Measurements from ENCODE around the gene MYO9A.

The MYO9A gene

DNA sequence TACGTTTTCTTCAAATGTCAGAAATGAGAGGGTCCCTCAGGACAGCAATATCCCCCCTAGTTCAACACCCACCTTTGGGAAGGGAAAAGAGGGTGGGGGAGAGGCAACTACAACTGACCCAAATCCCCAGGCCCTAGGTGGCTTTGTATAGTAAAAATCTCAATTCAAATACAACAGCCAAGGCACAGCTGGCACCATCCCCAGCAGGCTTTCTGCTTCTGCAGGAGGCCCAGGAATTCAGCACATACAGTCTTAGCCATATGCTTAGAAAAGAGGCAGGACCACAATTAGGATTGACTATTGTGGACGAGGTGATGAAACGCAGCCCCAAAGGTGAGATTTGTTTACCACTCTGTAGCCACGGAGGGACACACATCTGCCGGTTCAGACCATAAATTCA lies 291.8 kb downstream of the MYO9A start:
- no peak for DNase-seq

DNA sequence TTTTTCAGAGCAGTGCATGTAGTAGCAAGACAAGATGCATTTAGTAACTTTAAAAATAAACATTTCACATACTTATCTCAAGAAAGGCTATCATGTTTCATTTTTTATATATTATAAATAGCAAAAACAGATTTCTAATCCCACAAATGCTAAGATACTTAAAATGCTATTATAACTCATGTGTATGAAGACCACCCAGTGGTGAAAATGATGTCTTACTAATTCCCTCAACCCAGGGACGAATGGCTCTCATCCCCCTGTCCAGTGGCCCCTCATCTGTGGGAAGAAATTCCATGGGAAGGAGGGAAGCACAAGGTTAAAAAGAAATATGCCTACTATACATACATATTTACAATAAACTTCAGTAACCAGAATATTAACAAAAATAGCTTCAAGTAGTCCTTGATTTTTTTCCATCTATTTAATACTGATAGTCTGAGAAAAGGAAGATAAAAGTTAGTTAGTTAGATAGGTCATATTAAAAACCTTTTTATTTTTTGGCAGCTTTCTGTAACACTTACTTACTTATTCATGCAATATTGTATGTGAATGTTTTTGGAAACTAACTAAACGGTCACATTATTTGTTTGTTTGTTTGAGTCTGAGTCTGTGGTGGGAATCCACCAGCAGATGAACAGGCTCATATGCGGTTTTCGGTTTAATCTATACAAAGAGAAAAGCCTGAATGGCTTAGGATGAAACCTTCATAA lies 292.8 kb downstream of the MYO9A start:
- no peak for DNase-seq

DNA sequence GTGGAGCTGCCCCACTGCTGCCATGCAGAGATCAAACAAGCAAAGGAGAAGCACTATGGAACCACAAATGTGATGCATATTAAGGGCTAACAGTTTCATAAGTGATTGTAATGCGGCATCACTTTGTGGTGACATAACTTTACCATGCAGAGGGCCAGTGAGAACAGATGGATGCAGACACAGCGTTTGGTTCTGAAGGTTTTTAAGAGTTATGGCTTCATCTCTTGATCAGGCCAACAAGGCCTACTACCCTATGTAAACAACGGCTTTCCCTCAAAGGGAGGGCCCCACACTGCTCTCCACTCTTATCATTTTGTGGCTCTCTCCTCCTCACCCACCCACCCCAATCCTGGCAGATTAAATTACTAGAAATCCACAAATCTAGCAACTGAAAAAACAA lies 294.1 kb downstream of the MYO9A start:
- DNase-seq = no peak

DNA sequence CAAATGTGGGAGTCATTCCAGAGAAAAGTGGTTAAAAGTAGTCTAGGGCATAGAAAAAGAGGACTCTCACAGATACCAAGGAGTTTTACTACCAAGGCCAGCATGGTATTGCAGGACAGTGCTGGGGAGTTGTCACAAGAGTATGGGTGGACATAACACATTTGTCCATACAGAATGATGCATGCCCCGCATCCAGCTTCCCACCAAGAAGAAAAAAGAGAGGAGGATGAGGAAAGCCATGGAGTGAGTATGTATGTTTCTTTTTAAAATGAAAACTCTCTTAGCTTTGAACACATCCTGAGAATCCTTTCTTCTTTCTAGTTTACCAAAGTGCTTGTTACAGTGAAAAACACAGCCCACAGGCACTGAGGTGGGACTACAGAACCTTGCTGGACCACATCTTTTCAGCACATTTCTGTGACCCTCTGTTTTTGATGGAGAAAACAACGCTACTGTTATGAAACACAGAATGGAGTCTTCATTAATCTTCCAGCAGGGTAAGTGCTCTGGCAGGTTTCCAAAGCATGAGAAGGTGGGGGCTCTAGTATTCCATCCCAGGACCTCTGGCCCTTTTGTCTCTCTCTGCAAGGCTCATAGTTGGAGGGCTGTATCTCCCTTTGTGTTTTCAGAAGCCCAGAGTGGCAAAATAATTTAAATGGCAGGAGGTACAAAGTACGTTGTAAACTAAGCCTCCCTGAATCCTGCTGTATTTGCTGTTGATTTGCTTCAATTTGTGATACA lies 294.9 kb downstream of the MYO9A start:
- DNase-seq = no peak

DNA sequence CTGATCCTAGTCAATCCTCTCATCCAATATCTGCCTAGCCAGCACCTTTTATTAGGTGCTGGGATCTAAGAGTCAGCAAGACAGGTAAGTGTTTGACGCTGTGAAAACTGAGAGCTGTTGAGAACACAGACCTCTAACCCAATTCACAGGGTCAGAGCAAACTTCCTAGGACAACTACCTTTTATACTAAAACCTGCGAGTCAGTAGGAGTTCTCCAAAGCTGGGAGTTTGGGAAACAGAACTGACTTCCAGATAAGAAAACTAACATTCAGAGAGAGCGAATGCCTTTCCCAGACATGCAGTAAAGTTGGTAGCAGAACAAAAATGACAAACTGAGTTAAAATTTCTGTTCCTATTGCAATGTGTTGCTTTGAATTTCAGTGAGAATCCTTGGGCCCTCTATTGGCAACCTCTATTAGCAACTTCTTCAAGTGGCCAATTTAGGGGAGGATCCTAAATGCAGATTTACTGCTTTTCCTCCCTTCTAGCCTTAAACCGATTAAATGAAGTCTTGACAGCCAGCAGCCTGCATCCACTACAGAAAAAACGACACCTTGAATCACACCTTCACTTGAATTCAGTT lies 296.3 kb downstream of the MYO9A start:
- DNase-seq = no peak

DNA sequence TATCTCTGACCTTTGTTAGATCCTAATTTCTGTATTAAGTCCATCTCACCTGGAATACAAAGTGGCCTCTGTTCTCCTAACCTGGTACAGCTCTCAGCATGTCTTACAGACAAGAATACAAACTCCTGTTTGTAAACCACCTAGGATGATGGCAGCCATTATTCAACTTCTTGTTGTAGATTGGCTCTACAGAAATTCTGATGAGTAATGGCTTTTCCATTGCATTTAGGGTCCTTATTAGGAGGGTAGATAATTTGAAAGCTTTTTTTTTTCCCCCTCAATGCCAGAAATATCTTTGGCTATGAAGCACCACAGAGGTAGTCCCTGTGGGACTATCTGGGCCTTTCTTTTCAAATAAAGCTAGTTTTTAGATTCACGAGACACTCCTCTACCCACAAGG lies 297.8 kb downstream of the MYO9A start:
- DNase-seq = no peak

DNA sequence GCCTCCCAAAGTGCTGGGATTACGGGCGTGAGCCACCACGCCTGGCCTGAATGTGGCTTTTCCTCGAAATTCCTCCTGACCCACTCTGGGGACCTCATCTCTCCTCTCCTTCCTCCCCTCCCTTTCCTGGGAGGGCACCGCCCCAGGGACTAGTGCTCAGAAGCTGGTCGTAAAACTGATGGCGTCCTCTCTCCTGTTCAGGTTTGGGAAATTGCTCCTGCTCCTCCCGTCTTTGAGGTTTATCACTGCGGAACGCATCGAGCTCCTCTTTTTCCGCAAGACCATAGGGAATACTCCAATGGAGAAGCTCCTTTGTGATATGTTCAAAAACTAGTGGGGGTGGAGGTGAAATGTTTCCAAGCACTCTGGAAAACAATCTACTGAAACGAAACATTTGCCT lies 300.6 kb downstream of the MYO9A start:
- DNase-seq = no peak

DNA sequence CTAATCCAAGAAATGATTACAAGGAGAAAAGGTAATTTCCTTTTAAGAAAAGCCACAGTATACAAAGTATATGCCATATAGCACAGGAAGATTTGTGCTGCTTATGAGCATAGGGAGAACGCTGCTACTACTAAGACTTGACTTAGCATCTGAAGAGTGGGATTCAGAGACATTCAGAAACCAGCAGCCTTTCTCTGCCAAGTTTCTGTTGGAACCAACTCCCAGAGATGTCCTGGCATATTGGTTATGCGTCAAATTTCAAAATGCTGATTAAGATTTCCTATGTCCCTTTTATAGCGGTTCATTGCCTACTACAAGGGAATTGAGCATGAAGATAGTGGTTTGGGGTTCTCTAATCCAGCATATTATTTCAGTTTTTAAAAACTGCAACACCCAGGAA lies 302.6 kb downstream of the MYO9A start:
- no peak for DNase-seq

DNA sequence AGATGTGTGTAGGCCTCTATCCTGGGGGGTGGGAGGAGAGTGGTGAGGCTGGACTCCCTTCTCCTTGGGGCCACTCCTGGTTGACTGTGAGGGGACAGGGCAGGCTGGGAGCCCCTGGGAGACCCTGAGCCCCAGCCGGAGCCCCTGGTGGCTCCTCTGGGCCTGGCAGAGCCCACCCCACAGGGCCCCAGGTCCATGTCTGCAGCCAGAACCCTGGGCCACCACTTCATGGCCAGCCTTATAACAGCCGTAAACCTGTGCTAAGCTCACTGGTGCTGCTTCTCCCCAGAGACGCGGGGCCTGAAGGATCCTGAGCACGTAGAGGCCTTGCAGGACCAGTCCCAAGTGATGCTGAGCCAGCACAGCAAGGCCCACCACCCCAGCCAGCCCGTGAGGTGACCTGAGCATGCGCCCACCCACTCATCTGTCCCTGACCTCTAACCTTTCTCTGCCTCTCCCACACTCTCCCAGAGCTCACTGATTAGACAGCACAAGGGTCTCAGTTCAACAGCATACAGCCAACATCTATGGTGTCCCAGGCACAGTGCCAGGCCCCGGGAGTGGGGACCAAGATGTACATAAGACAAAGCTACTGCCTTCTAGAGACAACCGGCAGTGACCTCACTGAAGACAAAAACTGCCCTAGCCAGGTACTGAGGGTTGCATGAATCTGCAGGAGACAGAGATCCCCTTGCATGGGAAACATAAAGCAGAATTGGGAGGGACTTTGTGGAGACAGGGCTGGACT lies 304.1 kb downstream of the MYO9A start:
- DNase-seq = no peak

DNA sequence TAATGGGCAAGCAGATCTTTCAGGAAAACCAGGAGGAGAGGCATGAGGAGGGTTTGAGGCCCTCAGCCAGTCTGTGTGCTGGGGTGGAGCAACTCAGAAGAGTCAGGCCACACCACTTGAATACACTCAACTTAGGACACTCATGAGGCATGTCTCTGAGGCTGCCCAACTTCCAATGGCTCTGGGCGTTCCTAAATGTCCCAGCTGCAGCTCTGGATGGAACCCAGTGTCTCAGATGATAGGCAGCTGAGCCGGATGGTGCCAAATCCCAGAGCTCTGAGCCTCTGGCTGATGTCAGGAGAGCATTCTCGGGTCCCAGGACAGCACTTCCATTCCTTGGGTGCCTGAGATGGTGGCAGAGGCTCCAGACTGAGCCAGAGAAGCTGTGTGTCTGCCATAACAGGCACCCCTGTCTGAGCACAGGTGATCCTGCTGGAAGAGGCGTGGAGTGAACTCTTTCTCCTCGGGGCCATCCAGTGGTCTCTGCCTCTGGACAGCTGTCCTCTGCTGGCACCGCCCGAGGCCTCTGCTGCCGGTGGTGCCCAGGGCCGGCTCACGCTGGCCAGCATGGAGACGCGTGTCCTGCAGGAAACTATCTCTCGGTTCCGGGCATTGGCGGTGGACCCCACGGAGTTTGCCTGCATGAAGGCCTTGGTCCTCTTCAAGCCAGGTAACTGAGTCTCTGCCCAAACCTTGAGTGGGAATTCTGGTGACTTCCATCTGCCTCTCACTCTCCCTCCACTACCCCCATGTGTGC lies 304.8 kb downstream of the MYO9A start:
- no peak for DNase-seq

DNA sequence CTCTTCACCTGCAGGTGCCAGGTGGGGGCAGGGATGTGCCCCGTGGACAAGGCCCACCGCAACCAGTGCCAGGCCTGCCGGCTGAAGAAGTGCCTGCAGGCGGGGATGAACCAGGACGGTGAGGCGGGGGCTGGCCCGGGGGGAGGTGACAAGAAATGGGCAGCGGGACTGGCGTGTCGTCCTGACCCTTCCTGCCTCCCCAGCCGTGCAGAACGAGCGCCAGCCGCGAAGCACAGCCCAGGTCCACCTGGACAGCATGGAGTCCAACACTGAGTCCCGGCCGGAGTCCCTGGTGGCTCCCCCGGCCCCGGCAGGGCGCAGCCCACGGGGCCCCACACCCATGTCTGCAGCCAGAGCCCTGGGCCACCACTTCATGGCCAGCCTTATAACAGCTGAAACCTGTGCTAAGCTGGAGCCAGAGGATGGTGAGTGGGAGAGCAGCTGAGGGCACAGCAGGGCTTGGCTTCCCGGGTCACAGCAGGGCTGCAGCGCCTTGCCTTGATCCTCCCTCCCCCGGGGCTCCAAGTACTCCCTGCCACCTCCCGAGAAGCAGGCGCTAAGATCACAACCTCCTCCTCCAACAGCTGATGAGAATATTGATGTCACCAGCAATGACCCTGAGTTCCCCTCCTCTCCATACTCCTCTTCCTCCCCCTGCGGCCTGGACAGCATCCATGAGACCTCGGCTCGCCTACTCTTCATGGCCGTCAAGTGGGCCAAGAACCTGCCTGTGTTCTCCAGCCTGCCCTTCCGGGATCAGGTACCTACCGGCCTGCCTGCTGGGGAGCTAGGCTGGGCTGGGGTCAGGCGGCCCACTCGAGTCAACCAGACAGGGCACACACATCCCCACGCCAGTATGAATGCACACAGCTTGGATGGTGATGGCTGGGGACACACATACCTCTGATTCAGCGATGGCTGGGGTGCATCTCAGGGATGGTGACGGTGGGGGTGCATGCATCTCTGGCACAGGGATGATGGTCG lies 305.9 kb downstream of the MYO9A start:
- DNase-seq = no peak

DNA sequence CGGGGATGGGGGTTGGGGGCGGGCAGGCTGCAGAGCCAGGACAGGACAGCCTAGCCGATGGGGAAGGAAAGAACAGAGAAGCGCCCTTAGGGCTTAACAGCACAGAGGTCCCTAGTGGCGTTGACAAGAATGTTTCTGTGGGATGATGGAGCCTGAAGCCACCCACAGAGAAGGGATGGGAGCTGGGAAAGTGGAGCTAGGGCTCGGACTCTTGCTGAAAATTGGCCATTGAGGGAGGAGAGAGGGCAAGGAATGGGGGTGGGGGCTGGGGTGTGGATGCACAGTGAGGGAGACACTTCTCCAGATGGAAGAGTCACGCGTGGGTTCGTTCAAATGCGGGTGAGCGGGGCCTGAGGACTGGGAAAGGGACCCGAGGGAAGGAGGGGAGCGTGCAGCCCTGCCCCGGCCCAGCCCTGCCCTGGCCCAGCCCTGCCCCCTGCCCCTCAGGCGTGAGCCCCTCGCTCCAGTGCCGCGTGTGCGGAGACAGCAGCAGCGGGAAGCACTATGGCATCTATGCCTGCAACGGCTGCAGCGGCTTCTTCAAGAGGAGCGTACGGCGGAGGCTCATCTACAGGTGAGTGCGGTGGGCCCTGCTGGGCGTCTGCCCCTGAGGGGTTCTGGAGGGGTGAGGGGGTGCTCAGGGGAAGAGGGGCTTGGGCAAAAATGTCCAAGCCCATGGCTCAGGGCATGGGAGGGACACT lies 306.8 kb downstream of the MYO9A start:
- no peak for DNase-seq

DNA sequence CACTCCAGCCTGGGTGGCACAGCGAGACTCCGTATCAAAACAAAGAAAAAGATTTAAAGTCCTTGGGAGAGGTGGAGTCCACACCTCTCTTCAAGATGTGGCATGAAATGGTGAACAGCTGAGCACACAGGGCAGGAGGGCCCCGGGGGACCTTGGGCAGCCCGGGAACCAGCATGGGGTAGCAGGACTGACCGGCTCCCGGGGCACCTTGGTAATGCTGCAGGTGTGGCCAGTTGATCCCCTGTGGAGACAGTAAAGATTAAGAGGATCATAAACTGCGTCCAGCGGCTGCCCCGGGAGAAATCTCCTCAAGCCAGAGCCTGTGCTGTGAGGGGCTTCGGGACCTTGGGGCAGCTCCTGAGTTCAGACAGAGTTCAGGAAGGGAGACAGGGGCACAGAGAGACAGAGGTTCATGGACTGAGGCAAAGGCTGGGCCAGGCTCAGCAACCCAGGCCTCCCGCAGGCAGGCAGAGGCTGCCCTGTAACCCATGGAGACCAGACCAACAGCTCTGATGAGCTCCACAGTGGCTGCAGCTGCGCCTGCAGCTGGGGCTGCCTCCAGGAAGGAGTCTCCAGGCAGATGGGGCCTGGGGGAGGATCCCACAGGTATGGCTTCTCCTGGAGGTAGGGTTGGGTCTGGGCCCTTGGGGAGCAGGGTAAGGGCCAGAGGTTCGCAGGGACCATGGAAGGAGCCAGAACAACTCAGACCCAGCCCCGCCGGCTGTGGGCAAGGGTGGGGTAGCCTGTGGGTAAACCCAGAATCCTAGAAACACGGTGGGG lies 307.5 kb downstream of the MYO9A start, which contains the start of gene NR2E3:
NR2E3 (plus strand) TSS at position 299 of the 780 bp plus-strand sequence; CDS start at position 489, 190 bp downstream.
- DNase-seq = no peak

DNA sequence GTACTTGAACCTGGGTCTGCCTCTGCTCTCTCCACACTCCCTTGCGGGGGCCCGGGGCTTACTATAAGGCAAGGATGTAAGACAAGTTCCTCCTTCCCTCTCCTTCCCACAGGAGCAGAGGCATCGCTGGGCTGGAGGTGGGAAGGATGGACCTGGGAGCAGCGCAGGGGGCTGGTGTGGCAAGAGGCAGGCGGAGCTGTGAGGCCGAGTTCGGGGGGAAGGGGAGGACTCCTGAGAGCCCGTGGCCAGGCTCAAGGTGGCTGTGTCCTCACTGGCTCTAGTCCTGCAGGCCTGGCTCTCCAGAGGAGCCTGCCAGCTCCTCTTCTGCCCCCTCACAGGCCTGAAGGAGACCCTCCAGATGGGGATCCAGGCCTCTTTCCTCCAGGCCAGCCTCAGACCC lies 308.6 kb downstream of the MYO9A start:
- no peak for DNase-seq

DNA sequence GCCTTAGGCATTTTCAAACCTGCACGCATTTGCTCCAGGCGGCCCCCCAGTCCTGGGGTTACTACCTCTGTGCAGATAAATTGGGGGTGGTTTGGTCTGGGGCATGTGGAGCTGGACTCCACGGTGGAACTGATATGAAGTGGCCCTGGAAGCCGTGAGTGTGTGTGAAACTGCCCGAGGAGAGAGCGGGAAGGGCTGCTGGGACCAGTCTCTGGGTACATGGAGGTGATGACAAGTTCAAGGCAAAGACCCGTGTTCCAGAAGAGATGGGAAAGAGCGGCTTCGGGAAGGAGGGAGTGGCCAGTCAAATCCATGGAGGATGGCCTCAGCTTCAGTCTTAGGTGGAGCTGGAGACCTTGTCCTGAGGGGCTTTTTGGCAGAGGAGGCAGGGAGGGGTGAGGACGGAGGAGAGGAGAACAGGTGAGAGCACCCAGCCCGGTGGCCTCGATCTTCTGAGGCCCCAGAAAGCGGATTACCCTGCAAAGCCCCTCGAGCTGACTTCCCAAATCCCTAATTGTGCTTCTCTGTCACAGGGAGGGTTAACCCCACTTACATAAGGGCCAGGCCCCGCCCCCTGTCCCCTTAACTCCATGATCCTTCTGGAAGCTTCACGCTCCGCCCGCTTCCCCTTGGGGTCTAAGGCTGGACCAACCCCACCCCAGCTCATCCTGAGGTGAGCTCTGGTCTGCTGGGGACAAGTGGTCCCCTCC lies 309.5 kb downstream of the MYO9A start:
- no peak for DNase-seq

DNA sequence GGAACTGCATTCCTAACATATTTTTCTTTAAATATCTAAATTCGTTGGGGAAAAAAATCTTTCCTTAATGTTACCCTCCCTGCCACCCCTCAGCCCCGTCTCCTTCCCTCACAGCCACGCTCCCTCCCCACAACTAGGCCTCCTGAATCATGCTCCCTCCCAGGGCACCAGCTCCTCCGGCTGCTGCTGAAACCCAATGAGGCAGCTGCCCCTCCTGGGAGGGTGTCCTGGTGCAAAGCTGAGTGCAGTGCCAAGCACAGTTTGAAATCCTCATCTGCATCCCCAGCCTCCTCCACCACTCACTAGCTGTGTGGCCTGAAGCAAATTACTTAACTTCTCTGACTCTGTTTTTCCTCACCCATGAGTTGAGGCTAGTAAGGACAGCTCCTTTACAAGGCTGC lies 310.3 kb downstream of the MYO9A start:
- DNase-seq = no peak

DNA sequence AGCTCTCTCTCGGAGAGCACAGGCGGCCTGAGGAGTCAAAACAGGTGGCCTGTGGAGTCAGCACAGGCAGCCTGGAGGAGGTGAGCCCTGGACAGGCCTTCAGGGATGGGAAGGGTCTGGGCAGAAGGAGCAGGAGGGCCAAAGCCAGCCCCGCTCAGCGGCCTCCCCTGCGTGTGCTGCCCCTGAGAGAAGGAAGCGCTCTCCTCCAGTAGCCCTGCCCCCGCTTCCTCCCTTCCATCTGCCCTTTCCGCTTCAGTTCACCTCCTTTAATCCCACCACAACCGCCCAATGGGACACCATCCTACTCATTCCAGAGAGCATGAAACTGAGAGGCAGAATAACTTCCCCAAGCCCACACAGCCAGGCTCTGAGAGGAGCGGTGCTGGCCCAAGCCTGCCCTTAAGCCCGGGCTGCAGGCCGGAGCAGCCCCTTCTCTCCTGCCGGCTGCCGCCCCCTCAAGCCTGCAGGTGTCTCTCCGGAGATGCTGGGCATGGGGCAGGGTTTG lies 310.8 kb downstream of the MYO9A start:
- DNase-seq = no peak

DNA sequence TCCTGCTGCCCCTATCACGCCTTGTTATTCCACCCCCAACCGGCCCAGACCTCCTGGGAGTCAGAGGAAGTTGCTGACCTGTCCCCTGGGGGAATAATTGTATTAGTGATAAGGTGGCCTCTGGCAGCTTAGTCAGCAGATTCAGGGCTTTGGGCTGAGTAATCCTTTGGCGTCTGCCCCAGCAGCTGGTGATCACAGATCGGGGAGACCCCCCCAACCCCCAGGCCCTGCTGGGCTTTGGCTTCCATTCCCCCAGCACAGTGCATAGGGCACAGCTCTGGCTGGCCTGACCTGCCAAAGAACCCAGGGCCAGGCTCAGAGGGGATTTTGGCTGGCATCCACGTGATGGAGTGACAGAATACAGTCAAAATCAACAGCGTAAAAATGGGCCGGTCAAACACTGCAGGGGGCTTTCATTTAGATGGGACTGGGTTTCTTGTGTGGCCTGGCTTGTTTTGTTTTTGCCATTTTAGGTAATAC lies 311.5 kb downstream of the MYO9A start:
- no peak for DNase-seq

All from NCI-H1436 (cell line).